WI38 (cell line): ENCODE results near the gene ASPHD1.

Experiments used
- H3K4me3 ChIP-seq: 2 replicates; pipeline ENCODE4 v1.5.1; 2011; ENCODE audit warnings: low read depth, mild to moderate bottlenecking, control low read depth, low read length
- CTCF ChIP-seq: IDR thresholded peaks from 2 replicates; pipeline ENCODE4 v1.5.1; 2012; ENCODE audit warnings: low read depth, mild to moderate bottlenecking, control low read depth, low read length

ASPHD1 gene

GRCh38 chr16:29951625-29952365 lies 51.5 kb downstream of the ASPHD1 start:
- no peak for TF ChIP-seq CTCF
- no peak overlapping the region for H3K4me3 ChIP-seq
